Tibial nerve (tissue), 4 donors: ENCODE results near the gene STAM2. TPM values are rescaled to one million over a fixed set of nuclear protein-coding genes. Genes with fewer than 3 reads are reported as not detected.

ENCODE experiments used
- DNase-seq, 2 donors: peaks; one replicate each; pipeline ENCODE4 v3.0.0-alpha.2; 2019; ENCODE audit warnings: low spot score in 2 of 2
- H3K27ac ChIP-seq, 4 donors: fragments of 200-600 bp; sonication (generic) in 3 of 4; one replicate each; pipeline ENCODE4 v1.5.1; 2017 to 2019; ENCODE audit warnings: mild to moderate bottlenecking in 1 of 4
- H3K27me3 ChIP-seq, 2 donors: fragments of 200-600 bp; sonication (generic) in 1 of 2; one replicate each; pipeline versions ENCODE4 v1.5.1 to v1.6.0; 2017 to 2019
- H3K36me3 ChIP-seq, 3 donors: fragments of 200-600 bp; sonication (generic); one replicate each; pipeline ENCODE4 v1.5.1; 2018 to 2019
- H3K4me1 ChIP-seq, 4 donors: fragments of 200-600 bp; sonication (generic) in 3 of 4; one replicate each; pipeline ENCODE4 v1.5.1; 2017 to 2019
- H3K4me3 ChIP-seq, 4 donors: fragments of 200-600 bp; sonication (generic) in 3 of 4; one replicate each; pipeline ENCODE4 v1.5.1; 2017 to 2019; ENCODE audit warnings: mild to moderate bottlenecking in 1 of 4, moderate library complexity in 1 of 4
- H3K9me3 ChIP-seq, 4 donors: fragments of 200-600 bp; sonication (generic) in 3 of 4; one replicate each; pipeline ENCODE4 v1.5.1; 2017 to 2019
- CTCF ChIP-seq, 5 experiments: fragments of 200-600 bp in 3 of 5; fragments of 450-650 bp in 2 of 5; sonication (generic) in 3 of 5; IDR thresholded peaks; one replicate each; pipeline ENCODE4 v1.5.1; 2016 to 2019; ENCODE audit warnings: antibody characterized with exemption in 5 of 5, mild to moderate bottlenecking in 3 of 5, moderate library complexity in 2 of 5
- EP300 ChIP-seq, 2 donors: sonication (generic); formaldehyde crosslinking; IDR thresholded peaks; one replicate each; pipeline ENCODE4 v1.6.1; 2017; ENCODE audit warnings: antibody characterized with exemption in 2 of 2, mild to moderate bottlenecking in 1 of 2
- POLR2A ChIP-seq, 2 donors: fragments of 450-650 bp; IDR thresholded peaks; one replicate each; pipeline ENCODE4 v1.6.1; 2017; ENCODE audit warnings: antibody characterized with exemption in 2 of 2, mild to moderate bottlenecking in 2 of 2, moderate library complexity in 2 of 2
- WGBS, 2 donors: methylation state at CpG; one replicate each; pipeline ENCODE4 v1.1.5; 2018; 5-methylcytosine and 5-hydroxymethylcytosine counted together
- total RNA-seq, 4 donors: library from RNA; depleted of rRNA; stranded (reverse); fragments of >200 nt; gene quantifications; one replicate each; pipeline ENCODE4 v1.1.0, GENCODE V29; 2016

The STAM2 gene
- total RNA-seq, 4 donors from 2014 or later, result 18.9 to 45.4 (median 31.7) TPM

GRCh38 chr2:152134488-152135280 is 40.9 kb downstream of the STAM2 start:
- Histone ChIP-seq H3K27ac (no peak overlapping the region), H3K4me1 (peaks cover 0 to 9% (median 0%) of the 10 kb centered on the region in 4 donors), H3K27me3 (no peaks in the 10 kb centered on the region), H3K36me3 (peaks cover 0 to 30% (median 0%) of the 10 kb centered on the region in 3 donors), H3K9me3 (no peaks in the 10 kb centered on the region), H3K4me3 (no peak overlapping the region)
- no peak for DNase-seq
- WGBS, 2 donors, result 68 to 75% methylated on average over 5 of the region's 5 CpGs
- TF ChIP-seq POLR2A (IDR thresholded peaks at IDR 0.05), result no peak
- no peak for TF ChIP-seq EP300 (IDR thresholded peaks at IDR 0.05)
- no peak for TF ChIP-seq CTCF (IDR thresholded peaks at IDR 0.05)

GRCh38 chr2:152132306-152132705 is 43.3 kb downstream of the STAM2 start:
- Histone ChIP-seq H3K27ac (no peak overlapping the region), H3K9me3 (no peaks in the 10 kb centered on the region), H3K4me3 (no peak overlapping the region), H3K4me1 (peaks cover 0 to 14% (median 0%) of the 10 kb centered on the region in 4 donors), H3K36me3 (peaks cover 0 to 28% (median 0%) of the 10 kb centered on the region in 3 donors), H3K27me3 (no peaks in the 10 kb centered on the region)
- TF ChIP-seq EP300 (IDR thresholded peaks at IDR 0.05) (no peak), CTCF (IDR thresholded peaks at IDR 0.05) (no peak), POLR2A (IDR thresholded peaks at IDR 0.05) (no peak)
- no peak for DNase-seq
- WGBS, 2 donors, result 74 to 76% methylated on average over 1 of the region's 1 CpG

- peaks cover 0 to 55% (median 0%) of the 10 kb centered on the region in 3 donors for H3K36me3 ChIP-seq
- TF ChIP-seq CTCF (IDR thresholded peaks at IDR 0.05) (no peak), POLR2A (IDR thresholded peaks at IDR 0.05) (no peak), EP300 (IDR thresholded peaks at IDR 0.05) (no peak)
- H3K27me3 ChIP-seq, result no peaks in the 10 kb centered on the region
- H3K4me1 ChIP-seq, result peaks cover 0 to 6% (median 0%) of the 10 kb centered on the region in 4 donors
- H3K4me3 ChIP-seq, result no peak overlapping the region
- H3K27ac ChIP-seq, result no peak overlapping the region
- DNase-seq, result no peak
- H3K9me3 ChIP-seq, result no peaks in the 10 kb centered on the region
Observed at GRCh38 chr2:152127628-152128027, 47.9 kb downstream of the STAM2 start.

- H3K36me3 ChIP-seq, result peaks cover 0 to 59% (median 0%) of the 10 kb centered on the region in 3 donors
- no peaks in the 10 kb centered on the region for H3K9me3 ChIP-seq
- TF ChIP-seq CTCF (IDR thresholded peaks at IDR 0.05) (no peak), POLR2A (IDR thresholded peaks at IDR 0.05) (no peak), EP300 (IDR thresholded peaks at IDR 0.05) (no peak)
- DNase-seq, result no peak
- 91% methylated on average over 4 of the region's 4 CpGs for WGBS, 2 donors
- H3K27me3 ChIP-seq, result no peaks in the 10 kb centered on the region
- H3K4me3 ChIP-seq, result no peak overlapping the region
- no peak overlapping the region for H3K27ac ChIP-seq
- peaks cover 0 to 6% (median 0%) of the 10 kb centered on the region in 4 donors for H3K4me1 ChIP-seq
Observed at GRCh38 chr2:152126664-152127063, 48.9 kb downstream of the STAM2 start.

- no peaks in the 10 kb centered on the region for H3K27me3 ChIP-seq
- H3K27ac ChIP-seq, result no peak overlapping the region
- peaks cover 0 to 46% (median 0%) of the 10 kb centered on the region in 3 donors for H3K36me3 ChIP-seq
- WGBS, 2 donors, result 96 to 100% methylated on average over 2 of the region's 2 CpGs
- DNase-seq, result no peak
- TF ChIP-seq EP300 (IDR thresholded peaks at IDR 0.05) (no peak), CTCF (IDR thresholded peaks at IDR 0.05) (no peak), POLR2A (IDR thresholded peaks at IDR 0.05) (no peak)
- no peaks in the 10 kb centered on the region for H3K4me1 ChIP-seq
- H3K9me3 ChIP-seq, result no peaks in the 10 kb centered on the region
- no peak overlapping the region for H3K4me3 ChIP-seq
Observed at GRCh38 chr2:152122161-152122560, 53.4 kb downstream of the STAM2 start.
